HEK293 (cell line): ENCODE data around the gene MAP6.

Experiments
- CTCF ChIA-PET: fragments of 350-600 bp; formaldehyde crosslinking; extraction: SDS; loops from one replicate; lab custom pipeline; 2021; ENCODE audit warnings: antibody characterized with exemption; lab: Yijun Ruan, JAX
- POLR2A ChIA-PET: fragments of 300-600 bp; formaldehyde crosslinking; extraction: SDS; loops from one replicate; lab custom pipeline; 2020; ENCODE audit warnings: antibody characterized with exemption, inconsistent platforms; lab: Yijun Ruan, JAX
- H3K27ac ChIP-seq: fragments of 200-500 bp; sonication (Bioruptor generic); 2 replicates; pipeline ENCODE4 v1.5.1; 2014; ENCODE audit warnings: low read depth, low read length, control low read depth, inconsistent platforms; ENCODE audit errors: extremely low read depth
- H3K36me3 ChIP-seq, 2 experiments: fragments of 200-500 bp in 1 of 2; sonication (Bioruptor generic) in 1 of 2; 1 replicate in 1 of 2; 2 replicates in 1 of 2; pipeline ENCODE4 v1.5.1; 2014 to 2017; ENCODE audit warnings: inconsistent platforms in 2 of 2, low read length in 2 of 2; ENCODE audit not compliant: control insufficient read depth in 2 of 2, insufficient read depth in 1 of 2
- H3K4me1 ChIP-seq: fragments of 200-500 bp; sonication (Bioruptor generic); 2 replicates; pipeline ENCODE4 v1.5.1; 2014; ENCODE audit warnings: mild to moderate bottlenecking, low read length, inconsistent platforms; ENCODE audit not compliant: control insufficient read depth, insufficient read depth
- H3K4me3 ChIP-seq: 2 replicates; pipeline ENCODE4 v1.5.1; 2011; ENCODE audit warnings: low read depth, mild to moderate bottlenecking, control low read depth, low read length, moderate library complexity
- H3K9me3 ChIP-seq: fragments of 200-500 bp; sonication (Bioruptor generic); 2 replicates; pipeline ENCODE4 v1.5.1; 2014; ENCODE audit warnings: low read depth, low read length, inconsistent platforms; ENCODE audit not compliant: control insufficient read depth, insufficient read depth
- BCL11A ChIP-seq: fragments of 450-650 bp; formaldehyde crosslinking; IDR thresholded peaks from 2 replicates; pipeline ENCODE4 v1.5.1; 2016; ENCODE audit warnings: low read depth, missing biosample characterization, missing genetic modification characterization
- BCL6B ChIP-seq: fragments of 450-650 bp; formaldehyde crosslinking; IDR thresholded peaks from 2 replicates; pipeline ENCODE4 v1.5.1; 2017; ENCODE audit warnings: missing biosample characterization, missing genetic modification characterization
- HIC1 ChIP-seq: fragments of 450-650 bp; formaldehyde crosslinking; IDR thresholded peaks from 2 replicates; pipeline ENCODE4 v1.5.1; 2016; ENCODE audit warnings: missing biosample characterization, missing genetic modification characterization
- KLF17 ChIP-seq: fragments of 450-650 bp; formaldehyde crosslinking; IDR thresholded peaks from 2 replicates; pipeline ENCODE4 v1.5.1; 2016; ENCODE audit warnings: missing biosample characterization, missing genetic modification characterization
- KLF7 ChIP-seq: fragments of 450-650 bp; formaldehyde crosslinking; IDR thresholded peaks from 2 replicates; pipeline ENCODE4 v1.5.1; 2016; ENCODE audit warnings: missing biosample characterization, missing genetic modification characterization, borderline replicate concordance
- PRDM1 ChIP-seq: fragments of 450-650 bp; formaldehyde crosslinking; IDR thresholded peaks from 2 replicates; pipeline ENCODE4; 2016; ENCODE audit warnings: missing biosample characterization, missing genetic modification characterization
- PRDM10 ChIP-seq: fragments of 450-650 bp; formaldehyde crosslinking; IDR thresholded peaks from 2 replicates; pipeline ENCODE4 v1.5.1; 2016; ENCODE audit warnings: missing biosample characterization, missing genetic modification characterization
- YY2 ChIP-seq: fragments of 450-650 bp; formaldehyde crosslinking; IDR thresholded peaks from 2 replicates; pipeline ENCODE4 v1.5.1; 2016; ENCODE audit warnings: missing biosample characterization, missing genetic modification characterization
- ZBTB21 ChIP-seq: fragments of 450-650 bp; formaldehyde crosslinking; IDR thresholded peaks from 2 replicates; pipeline ENCODE4 v1.5.1; 2017; ENCODE audit warnings: missing biosample characterization, missing genetic modification characterization
- ZNF138 ChIP-seq: fragments of 450-650 bp; formaldehyde crosslinking; IDR thresholded peaks from 2 replicates; pipeline ENCODE4 v1.5.1; 2016; ENCODE audit warnings: missing biosample characterization, missing genetic modification characterization, borderline replicate concordance
- ZNF157 ChIP-seq: fragments of 450-650 bp; formaldehyde crosslinking; IDR thresholded peaks from 2 replicates; pipeline ENCODE4 v1.5.1; 2016; ENCODE audit warnings: missing biosample characterization, missing genetic modification characterization
- ZNF2 ChIP-seq: fragments of 450-650 bp; formaldehyde crosslinking; IDR thresholded peaks from 2 replicates; pipeline ENCODE4 v1.5.1; 2016; ENCODE audit warnings: missing biosample characterization, missing genetic modification characterization
- ZNF239 ChIP-seq: fragments of 450-650 bp; formaldehyde crosslinking; IDR thresholded peaks from 2 replicates; pipeline ENCODE4 v1.5.1; 2016; ENCODE audit warnings: missing biosample characterization, missing genetic modification characterization
- ZNF248 ChIP-seq: fragments of 450-650 bp; formaldehyde crosslinking; IDR thresholded peaks from 2 replicates; pipeline ENCODE4 v1.5.1; 2017; ENCODE audit warnings: missing biosample characterization, missing genetic modification characterization
- ZNF292 ChIP-seq: fragments of 450-650 bp; formaldehyde crosslinking; IDR thresholded peaks from 2 replicates; pipeline ENCODE4 v1.5.1; 2016; ENCODE audit warnings: low read depth, missing biosample characterization, missing genetic modification characterization, borderline replicate concordance
- ZNF416 ChIP-seq: fragments of 450-650 bp; formaldehyde crosslinking; IDR thresholded peaks from 2 replicates; pipeline ENCODE4 v1.5.1; 2016; ENCODE audit warnings: missing biosample characterization, missing genetic modification characterization
- ZNF423 ChIP-seq: fragments of 450-650 bp; formaldehyde crosslinking; IDR thresholded peaks from 2 replicates; pipeline ENCODE4 v1.5.1; 2016; ENCODE audit warnings: missing biosample characterization, missing genetic modification characterization
- ZNF426 ChIP-seq: fragments of 450-650 bp; formaldehyde crosslinking; IDR thresholded peaks from 2 replicates; pipeline ENCODE4 v1.5.1; 2017; ENCODE audit warnings: missing biosample characterization, missing genetic modification characterization, mild to moderate bottlenecking, inconsistent platforms, moderate library complexity
- ZNF449 ChIP-seq: fragments of 450-650 bp; formaldehyde crosslinking; IDR thresholded peaks from 2 replicates; pipeline ENCODE4 v1.5.1; 2017; ENCODE audit warnings: missing biosample characterization, mild to moderate bottlenecking, missing genetic modification characterization, moderate library complexity
- ZNF488 ChIP-seq: fragments of 450-650 bp; formaldehyde crosslinking; IDR thresholded peaks from 2 replicates; pipeline ENCODE4 v1.5.1; 2016; ENCODE audit warnings: missing biosample characterization, missing genetic modification characterization
- ZNF623 ChIP-seq: fragments of 450-650 bp; formaldehyde crosslinking; IDR thresholded peaks from 2 replicates; pipeline ENCODE4 v1.5.1; 2016; ENCODE audit warnings: missing biosample characterization, missing genetic modification characterization
- ZNF776 ChIP-seq: fragments of 450-650 bp; formaldehyde crosslinking; IDR thresholded peaks from 2 replicates; pipeline ENCODE4 v1.5.0; 2017; ENCODE audit warnings: missing biosample characterization, missing genetic modification characterization, borderline replicate concordance
- ZNF791 ChIP-seq: fragments of 450-650 bp; formaldehyde crosslinking; IDR thresholded peaks from 2 replicates; pipeline ENCODE4 v1.5.1; 2016; ENCODE audit warnings: missing biosample characterization, missing genetic modification characterization
- ZNF792 ChIP-seq: fragments of 450-650 bp; formaldehyde crosslinking; IDR thresholded peaks from 2 replicates; pipeline ENCODE4 v1.5.1; 2016; ENCODE audit warnings: missing biosample characterization, missing genetic modification characterization
- ZSCAN18 ChIP-seq: fragments of 450-650 bp; formaldehyde crosslinking; IDR thresholded peaks from 2 replicates; pipeline ENCODE4 v1.5.1; 2016; ENCODE audit warnings: missing biosample characterization, missing genetic modification characterization

MAP6 gene

GRCh38 chr11:75591966-75592365 lies 76.9 kb downstream of the MAP6 start:
- POLR2A ChIA-PET, result no interaction called here
- Histone ChIP-seq H3K4me3 (no peak overlapping the region), H3K4me1 (no peaks in the 10 kb centered on the region), H3K9me3 (no peaks in the 10 kb centered on the region), H3K36me3 (no peaks in the 10 kb centered on the region), H3K27ac (no peak overlapping the region)
- CTCF ChIA-PET, result interaction anchor here (1.2 to 2.0 kb wide), 2 partner anchors 14 to 114 kb away, joined by 4 to 9 read pairs; no protein-coding TSS in a partner anchor
- TF ChIP-seq BCL11A (tag by site-specific recombination) (no peak), KLF7 (tag by site-specific recombination) (no peak), ZNF239 (no peak), KLF17 (no peak), ZNF248 (no peak), ZNF449 (tag by site-specific recombination) (no peak), ZNF138 (tag by site-specific recombination) (no peak), YY2 (no peak), HIC1 (tag by site-specific recombination) (no peak), ZNF792 (tag by site-specific recombination) (no peak), PRDM10 (tag by site-specific recombination) (no peak), ZNF623 (tag by site-specific recombination) (no peak), ZNF292 (no peak), ZBTB21 (tag by site-specific recombination) (no peak), ZNF488 (tag by site-specific recombination) (no peak), PRDM1 (no peak)

- Histone ChIP-seq H3K36me3 (no peaks in the 10 kb centered on the region), H3K9me3 (no peaks in the 10 kb centered on the region), H3K4me3 (no peak overlapping the region), H3K4me1 (no peaks in the 10 kb centered on the region), H3K27ac (no peak overlapping the region)
- ChIA-PET CTCF (interaction anchor here (0.9 to 2.0 kb wide), 3 partner anchors 8 to 145 kb away, joined by 3 to 9 read pairs (median 5); no protein-coding TSS in a partner anchor), POLR2A (no interaction called here)
- TF ChIP-seq ZSCAN18 (tag by site-specific recombination) (no peak), ZNF426 (tag by site-specific recombination) (no peak), BCL6B (tag by site-specific recombination) (no peak), ZNF791 (tag by site-specific recombination) (no peak), ZNF776 (no peak), ZNF423 (no peak), ZNF157 (tag by site-specific recombination) (no peak), ZNF416 (tag by site-specific recombination) (no peak), ZNF2 (tag by site-specific recombination) (no peak)
These were observed 77.5 kb downstream of the MAP6 start for GRCh38 chr11:75591371-75591770.
